Ramos (cell line): ENCODE results near the gene PCDHA1.

ENCODE experiments used
- in situ Hi-C: fragments of 300-500 bp; cut with MboI; formaldehyde crosslinking; loops from one replicate; pipeline ENCODE4 v1.14.3; 2022; ENCODE audit warnings: low sequenced_read_pairs; ENCODE audit not compliant: unreplicated experiment

The PCDHA1 gene

GRCh38 chr5:140883373-140883772, 97.4 kb downstream of the PCDHA1 start:
- in situ Hi-C loops: no loop called here

- in situ Hi-C loops: no loop called here
Observed at GRCh38 chr5:140883927-140884697, 98.2 kb downstream of the PCDHA1 start.

- in situ Hi-C loops: no loop called here
Observed at GRCh38 chr5:140916325-140916724, 130.4 kb downstream of the PCDHA1 start.

GRCh38 chr5:140923601-140924000, 137.7 kb downstream of the PCDHA1 start:
- in situ Hi-C loops: no loop called here

- in situ Hi-C loops: no loop called here
Observed at GRCh38 chr5:140925806-140926442, 140.0 kb downstream of the PCDHA1 start, which contains the start of gene PCDHAC1. PCDHAC1 (plus strand) TSS chr5:140926299; CDS start chr5:140926893, 594 bp downstream.

- in situ Hi-C loops: no loop called here
Observed at GRCh38 chr5:140926443-140927227, 140.7 kb downstream of the PCDHA1 start.

- in situ Hi-C loops: no loop called here
Observed at GRCh38 chr5:140927228-140927573, 141.3 kb downstream of the PCDHA1 start.

GRCh38 chr5:140934964-140935606, 149.1 kb downstream of the PCDHA1 start:
- in situ Hi-C loops: no loop called here

GRCh38 chr5:140946578-140946977, 160.6 kb downstream of the PCDHA1 start:
- in situ Hi-C loops: no loop called here

- in situ Hi-C loops: no loop called here
Observed at GRCh38 chr5:140951636-140952035, 165.7 kb downstream of the PCDHA1 start.

GRCh38 chr5:140953234-140953633, 167.3 kb downstream of the PCDHA1 start:
- in situ Hi-C loops: no loop called here

- in situ Hi-C loops: no loop called here
Observed at GRCh38 chr5:140962190-140962589, 176.2 kb downstream of the PCDHA1 start.

- in situ Hi-C loops: no loop called here
Observed at GRCh38 chr5:140964356-140964755, 178.4 kb downstream of the PCDHA1 start.

GRCh38 chr5:140965905-140966292, 180.0 kb downstream of the PCDHA1 start:
- in situ Hi-C loops: no loop called here

- in situ Hi-C loops: no loop called here
Observed at GRCh38 chr5:140966293-140967225, 180.6 kb downstream of the PCDHA1 start, which contains the start of gene PCDHAC2. PCDHAC2 (plus strand) TSS chr5:140966476; CDS start chr5:140966767, 291 bp downstream.

GRCh38 chr5:140967226-140967893, 181.4 kb downstream of the PCDHA1 start:
- in situ Hi-C loops: no loop called here

- in situ Hi-C loops: no loop called here
Observed at GRCh38 chr5:140969880-140970279, 183.9 kb downstream of the PCDHA1 start.

- in situ Hi-C loops: no loop called here
Observed at GRCh38 chr5:140973550-140973949, 187.6 kb downstream of the PCDHA1 start.

- in situ Hi-C loops: no loop called here
Observed at GRCh38 chr5:140977003-140977402, 191.1 kb downstream of the PCDHA1 start.
